Panc1 (cell line): ENCODE measurements around the gene TMOD2. TPM values are rescaled to one million over a fixed set of nuclear protein-coding genes. Genes with fewer than 3 reads are reported as not detected.

Experiments used
- ATAC-seq: fragments of 200-7000 bp; cut with Tn5 transposase; 2 replicates; pipeline ENCODE4 v1.9.1; 2020; ENCODE audit warnings: mild to moderate bottlenecking, moderate library complexity
- BruUV-seq: library from RNA; stranded (reverse); fragments of 400-500 nt; replicated peaks from 2 replicates; lab custom pipeline; 2021; lab: Mats Ljungman, UMichigan
- CTCF ChIA-PET: fragments of 300-600 bp; sonication (Branson Sonifier 250); formaldehyde crosslinking; loops from one replicate; lab custom pipeline; 2022; ENCODE audit warnings: antibody characterized with exemption; lab: Charles Lee
- POLR2A ChIA-PET: fragments of 300-600 bp; sonication (Branson Sonifier 250); formaldehyde crosslinking; loops from one replicate; lab custom pipeline; 2022; ENCODE audit warnings: antibody characterized with exemption; lab: Charles Lee
- DNase-seq: peaks from one replicate; pipeline ENCODE4 v3.0.0-alpha.2; 2010; ENCODE audit warnings: low read depth, low spot score
- H3K27ac ChIP-seq: 2 replicates; pipeline ENCODE4 v1.5.1; 2011; ENCODE audit warnings: mild to moderate bottlenecking, low read length, inconsistent platforms
- H3K27me3 ChIP-seq: fragments of 200-500 bp; sonication (Bioruptor generic); 2 replicates; pipeline ENCODE4 v1.6.0; 2014; ENCODE audit warnings: low read length, inconsistent platforms; ENCODE audit not compliant: control insufficient read depth, insufficient read depth
- H3K36me3 ChIP-seq: fragments of 200-500 bp; sonication (Bioruptor generic); 2 replicates; pipeline ENCODE4 v1.5.1; 2014; ENCODE audit warnings: inconsistent platforms, mild to moderate bottlenecking, low read length, moderate library complexity; ENCODE audit not compliant: control insufficient read depth, insufficient read depth
- H3K4me1 ChIP-seq: 2 replicates; pipeline ENCODE4 v1.5.1; 2011; ENCODE audit warnings: inconsistent platforms, mild to moderate bottlenecking, low read length, moderate library complexity; ENCODE audit not compliant: control insufficient read depth, insufficient read depth
- H3K4me3 ChIP-seq, 2 experiments: 2 replicates each; pipeline ENCODE4 v1.5.1; 2011 to 2012; ENCODE audit warnings: low read depth in 2 of 2, low read length in 2 of 2, mild to moderate bottlenecking in 2 of 2, inconsistent platforms in 1 of 2, moderate library complexity in 1 of 2
- H3K9me3 ChIP-seq: fragments of 200-500 bp; sonication (Bioruptor generic); 2 replicates; pipeline ENCODE4 v1.5.1; 2014; ENCODE audit warnings: low read depth, mild to moderate bottlenecking, inconsistent platforms, low read length, moderate library complexity; ENCODE audit not compliant: control insufficient read depth, insufficient read depth
- POLR2AphosphoS5 ChIP-seq: IDR thresholded peaks from 2 replicates; pipeline ENCODE4 v1.6.1; 2012; ENCODE audit warnings: mild to moderate bottlenecking, low read depth, low read length, moderate library complexity
- SIN3A ChIP-seq: IDR thresholded peaks from 2 replicates; pipeline ENCODE4 v1.6.1; 2012; ENCODE audit warnings: low read depth, mild to moderate bottlenecking, low read length, moderate library complexity, borderline replicate concordance; ENCODE audit not compliant: insufficient read depth
- TCF7L2 ChIP-seq: IDR thresholded peaks from 2 replicates; pipeline ENCODE4 v1.6.1; 2011; ENCODE audit warnings: mild to moderate bottlenecking, low read depth, low read length, inconsistent platforms
- in situ Hi-C: cut with HindIII; loops from 2 replicates; pipeline ENCODE4 v1.10.0; 2016; ENCODE audit warnings: low sequenced_read_pairs, low pct_unique_long_range_greater_than_20kb
- intact Hi-C: fragments of 100-400 bp; cut with micrococcal nuclease; formaldehyde crosslinking; loops from one replicate; pipeline ENCODE4 v1.10.0; 2022; ENCODE audit not compliant: unreplicated experiment
- total RNA-seq: library from RNA; stranded (reverse); gene quantifications from one replicate; pipeline ENCODE4 v1.2.1, GENCODE V29; 2021; ENCODE audit not compliant: unreplicated experiment
- TF ChIP-seq, protein P1 (sequence below), 2 experiments: IDR thresholded peaks; 2 replicates each; pipeline ENCODE4 v1.6.1; 2011 to 2012; ENCODE audit warnings: low read depth in 2 of 2, control low read depth in 1 of 2, low read length in 1 of 2, mild to moderate bottlenecking in 1 of 2, moderate library complexity in 1 of 2; ENCODE audit not compliant: insufficient read depth in 1 of 2
- TF ChIP-seq, protein P2 (sequence below): fragments of 450-650 bp; IDR thresholded peaks from 2 replicates; pipeline ENCODE4 v1.5.1; 2017; ENCODE audit warnings: mild to moderate bottlenecking

The TMOD2 gene
- total RNA-seq, 1 experiment from 2014 or later, result 1.7 TPM

DNA sequence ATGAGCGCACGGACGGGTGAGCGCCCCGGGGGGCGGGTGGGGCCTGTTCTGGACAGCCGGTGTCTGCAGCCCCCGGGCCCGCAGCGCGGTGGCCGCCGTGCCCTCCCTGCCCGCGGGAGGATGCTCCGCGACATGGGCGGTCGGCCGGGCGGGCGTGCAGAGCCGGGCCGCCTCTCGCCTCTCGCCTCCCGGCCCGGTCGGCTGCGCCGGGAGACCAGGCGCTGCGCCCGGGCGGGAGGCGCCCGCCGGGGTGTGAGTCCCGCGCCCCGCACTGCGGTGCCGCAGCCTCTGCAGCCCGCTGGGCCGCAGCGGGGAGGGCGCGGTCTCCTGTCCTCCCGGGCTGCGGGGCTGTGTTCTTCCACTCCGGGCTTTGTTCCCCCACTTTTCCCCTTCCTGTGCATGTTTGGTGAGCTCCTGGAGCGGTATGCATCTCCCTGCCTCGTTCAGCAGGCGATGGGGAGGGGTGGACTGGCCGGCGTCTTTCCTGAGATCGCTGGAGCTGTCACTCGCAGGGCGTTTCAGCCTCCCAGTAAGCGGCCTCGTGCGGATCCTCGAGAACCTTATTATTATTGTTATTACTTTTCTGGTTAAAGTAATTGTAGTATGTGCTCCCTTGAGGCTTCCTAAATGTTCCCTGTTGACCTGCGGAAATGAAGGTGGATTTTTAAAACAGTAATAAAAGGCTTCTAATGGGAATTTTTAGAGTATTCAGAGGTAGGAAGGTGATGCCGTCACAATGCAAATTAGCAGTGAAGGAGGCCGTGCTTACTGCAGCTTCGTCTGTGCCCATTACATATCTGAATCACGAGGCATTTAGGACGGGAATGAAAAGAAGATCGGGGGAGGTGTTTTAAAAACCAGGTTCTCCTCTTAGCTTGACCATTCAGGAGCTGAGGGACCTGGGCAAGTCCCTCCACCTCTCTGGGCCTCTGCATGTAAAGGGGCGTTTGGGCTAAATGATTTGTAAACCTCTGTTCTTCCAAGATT lies 593 bp downstream of the TMOD2 start:
- no peaks in the 10 kb centered on the region for H3K9me3 ChIP-seq
- H3K4me1 ChIP-seq, result 0 out of 2 replicates have a peak, but pooled peaks cover 3% of the 10 kb centered on the region
- intact Hi-C loops (no loop called here), in situ Hi-C loops (no loop called here)
- ChIA-PET POLR2A (no interaction called here), CTCF (no interaction called here)
- DNase-seq, result no peak
- peak overlapping the region; percentile 54 to 59 for H3K4me3 ChIP-seq
- no peak for TF ChIP-seq POLR2AphosphoS5
- TF ChIP-seq, protein P1, sequence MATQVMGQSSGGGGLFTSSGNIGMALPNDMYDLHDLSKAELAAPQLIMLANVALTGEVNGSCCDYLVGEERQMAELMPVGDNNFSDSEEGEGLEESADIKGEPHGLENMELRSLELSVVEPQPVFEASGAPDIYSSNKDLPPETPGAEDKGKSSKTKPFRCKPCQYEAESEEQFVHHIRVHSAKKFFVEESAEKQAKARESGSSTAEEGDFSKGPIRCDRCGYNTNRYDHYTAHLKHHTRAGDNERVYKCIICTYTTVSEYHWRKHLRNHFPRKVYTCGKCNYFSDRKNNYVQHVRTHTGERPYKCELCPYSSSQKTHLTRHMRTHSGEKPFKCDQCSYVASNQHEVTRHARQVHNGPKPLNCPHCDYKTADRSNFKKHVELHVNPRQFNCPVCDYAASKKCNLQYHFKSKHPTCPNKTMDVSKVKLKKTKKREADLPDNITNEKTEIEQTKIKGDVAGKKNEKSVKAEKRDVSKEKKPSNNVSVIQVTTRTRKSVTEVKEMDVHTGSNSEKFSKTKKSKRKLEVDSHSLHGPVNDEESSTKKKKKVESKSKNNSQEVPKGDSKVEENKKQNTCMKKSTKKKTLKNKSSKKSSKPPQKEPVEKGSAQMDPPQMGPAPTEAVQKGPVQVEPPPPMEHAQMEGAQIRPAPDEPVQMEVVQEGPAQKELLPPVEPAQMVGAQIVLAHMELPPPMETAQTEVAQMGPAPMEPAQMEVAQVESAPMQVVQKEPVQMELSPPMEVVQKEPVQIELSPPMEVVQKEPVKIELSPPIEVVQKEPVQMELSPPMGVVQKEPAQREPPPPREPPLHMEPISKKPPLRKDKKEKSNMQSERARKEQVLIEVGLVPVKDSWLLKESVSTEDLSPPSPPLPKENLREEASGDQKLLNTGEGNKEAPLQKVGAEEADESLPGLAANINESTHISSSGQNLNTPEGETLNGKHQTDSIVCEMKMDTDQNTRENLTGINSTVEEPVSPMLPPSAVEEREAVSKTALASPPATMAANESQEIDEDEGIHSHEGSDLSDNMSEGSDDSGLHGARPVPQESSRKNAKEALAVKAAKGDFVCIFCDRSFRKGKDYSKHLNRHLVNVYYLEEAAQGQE (IDR thresholded peaks at IDR 0.05; ENCODE audit: insufficient read depth in 1 of 2, low read depth in 2 of 2, low read length in 1 of 2), result no peak
- 0 out of 2 replicates have a peak, but pooled peaks have one; percentile 25 for TF ChIP-seq SIN3A
- H3K27me3 ChIP-seq, result peaks cover 43% of the 10 kb centered on the region
- no peak overlapping the region for H3K27ac ChIP-seq
- H3K36me3 ChIP-seq, result no peaks in the 10 kb centered on the region
- BruUV-seq, result no TSS peak
- peak; percentile 77 for ATAC-seq

GRCh38 chr15:51752888-51753287 lies 1.5 kb downstream of the TMOD2 start:
- H3K27ac ChIP-seq, result no peak overlapping the region
- H3K27me3 ChIP-seq, result peaks cover 43% of the 10 kb centered on the region
- DNase-seq (no peak), ATAC-seq (no peak)
- in situ Hi-C loops, result no loop called here
- H3K36me3 ChIP-seq, result no peaks in the 10 kb centered on the region
- ChIA-PET POLR2A (no interaction called here), CTCF (no interaction called here)
- TF ChIP-seq SIN3A (no peak), TCF7L2 (no peak), POLR2AphosphoS5 (no peak)
- TF ChIP-seq, protein P1 (IDR thresholded peaks at IDR 0.05; ENCODE audit: insufficient read depth in 1 of 2, low read depth in 2 of 2, low read length in 1 of 2), result no peak
- TF ChIP-seq, protein P2, sequence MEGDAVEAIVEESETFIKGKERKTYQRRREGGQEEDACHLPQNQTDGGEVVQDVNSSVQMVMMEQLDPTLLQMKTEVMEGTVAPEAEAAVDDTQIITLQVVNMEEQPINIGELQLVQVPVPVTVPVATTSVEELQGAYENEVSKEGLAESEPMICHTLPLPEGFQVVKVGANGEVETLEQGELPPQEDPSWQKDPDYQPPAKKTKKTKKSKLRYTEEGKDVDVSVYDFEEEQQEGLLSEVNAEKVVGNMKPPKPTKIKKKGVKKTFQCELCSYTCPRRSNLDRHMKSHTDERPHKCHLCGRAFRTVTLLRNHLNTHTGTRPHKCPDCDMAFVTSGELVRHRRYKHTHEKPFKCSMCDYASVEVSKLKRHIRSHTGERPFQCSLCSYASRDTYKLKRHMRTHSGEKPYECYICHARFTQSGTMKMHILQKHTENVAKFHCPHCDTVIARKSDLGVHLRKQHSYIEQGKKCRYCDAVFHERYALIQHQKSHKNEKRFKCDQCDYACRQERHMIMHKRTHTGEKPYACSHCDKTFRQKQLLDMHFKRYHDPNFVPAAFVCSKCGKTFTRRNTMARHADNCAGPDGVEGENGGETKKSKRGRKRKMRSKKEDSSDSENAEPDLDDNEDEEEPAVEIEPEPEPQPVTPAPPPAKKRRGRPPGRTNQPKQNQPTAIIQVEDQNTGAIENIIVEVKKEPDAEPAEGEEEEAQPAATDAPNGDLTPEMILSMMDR, result no peak
- no peak overlapping the region for H3K4me3 ChIP-seq
- no TSS peak for BruUV-seq
- H3K9me3 ChIP-seq, result no peaks in the 10 kb centered on the region
- 0 out of 2 replicates have a peak, but pooled peaks cover 3% of the 10 kb centered on the region for H3K4me1 ChIP-seq
- intact Hi-C loops, result no loop called here
